HCT116 (cell line): ENCODE measurements around the gene GRIN3B. TPM values are rescaled to one million over a fixed set of nuclear protein-coding genes. Genes with fewer than 3 reads are reported as not detected.
"Not testable (repeated sequence)": the region's sequence is repeated elsewhere in the genome, so short reads cannot be mapped to it uniquely, and the experiment has no call there.

ENCODE experiments used
- ATAC-seq: fragments of 200-7000 bp; cut with Tn5 transposase; 2 replicates; pipeline ENCODE4 v1.9.1; 2020; ENCODE audit warnings: mild to moderate bottlenecking, moderate library complexity
- BruUV-seq: library from RNA; stranded (reverse); fragments of 400-500 nt; replicated peaks from 2 replicates; lab custom pipeline; 2021; lab: Mats Ljungman, UMichigan
- CTCF ChIA-PET: fragments of 300-600 bp; sonication (Branson Sonifier 250); formaldehyde crosslinking; loops from one replicate; lab custom pipeline; 2021; ENCODE audit warnings: antibody characterized with exemption; lab: Charles Lee
- POLR2A ChIA-PET: fragments of 300-600, 350-600 bp; sonication (Branson Sonifier 250); formaldehyde crosslinking; loops from one replicate; lab custom pipeline; 2021; ENCODE audit warnings: antibody characterized with exemption; lab: Charles Lee
- RAD21 ChIA-PET, 2 experiments: fragments of 300-600 bp; sonication (Branson Sonifier 250); formaldehyde crosslinking; loops; one replicate each; lab custom pipeline; 2023; ENCODE audit warnings: low total read pairs in 2 of 2; ENCODE audit not compliant: uncharacterized antibody in 2 of 2, unreplicated experiment in 2 of 2, low non-redundant PET in 1 of 2; lab: Charles Lee
- DNase-seq: peaks from one replicate; pipeline ENCODE4 v3.0.0-alpha.2; 2010; ENCODE audit warnings: low read depth, low spot score
- H2AFZ ChIP-seq: fragments of 200-600 bp; shearing (Covaris generic), sonication (generic); 2 replicates; pipeline ENCODE4 v1.6.1; 2017; ENCODE audit warnings: low read depth, mixed run types, mixed read lengths, antibody characterized with exemption, low read length; ENCODE audit not compliant: poor library complexity, severe bottlenecking
- H3K27ac ChIP-seq: 2 replicates; pipeline ENCODE4 v1.5.1; 2012; ENCODE audit warnings: low read depth, low read length
- H3K27me3 ChIP-seq: fragments of 200-600 bp; sonication (generic); 2 replicates; pipeline ENCODE4 v1.6.1; 2016; ENCODE audit warnings: mixed run types, low read length, mixed read lengths; ENCODE audit not compliant: insufficient read depth
- H3K36me3 ChIP-seq, 2 experiments: fragments of 200-500 bp in 1 of 2; fragments of 200-600 bp in 1 of 2; sonication (Bioruptor generic) in 1 of 2; sonication (generic) in 1 of 2; 2 replicates each; pipeline versions ENCODE4 v1.5.1 to v1.6.1; 2014 to 2016; ENCODE audit warnings: low read length in 2 of 2, inconsistent platforms in 1 of 2, mixed read lengths in 1 of 2, mixed run types in 1 of 2; ENCODE audit not compliant: insufficient read depth in 2 of 2, control insufficient read depth in 1 of 2
- H3K4me1 ChIP-seq, 2 experiments: fragments of 200-600 bp in 1 of 2; sonication (generic) in 1 of 2; 2 replicates each; pipeline versions ENCODE4 v1.5.1 to v1.6.1; 2012 to 2017; ENCODE audit warnings: low read length in 2 of 2, inconsistent platforms in 1 of 2, mild to moderate bottlenecking in 1 of 2, mixed read lengths in 1 of 2, mixed run types in 1 of 2, moderate library complexity in 1 of 2; ENCODE audit not compliant: insufficient read depth in 2 of 2, control insufficient read depth in 1 of 2
- H3K4me2 ChIP-seq: fragments of 200-600 bp; sonication (generic); 2 replicates; pipeline ENCODE4 v1.6.1; 2017; ENCODE audit warnings: mixed run types, low read length, mixed read lengths
- H3K4me3 ChIP-seq, 2 experiments: fragments of 200-600 bp in 1 of 2; sonication (generic) in 1 of 2; replicated peaks in 1 of 2; 2 replicates each; pipeline ENCODE4 v1.5.1; 2011 to 2016; ENCODE audit warnings: low read length in 2 of 2, control low read depth in 1 of 2, low read depth in 1 of 2, mild to moderate bottlenecking in 1 of 2, mixed read lengths in 1 of 2, mixed run types in 1 of 2
- H3K79me2 ChIP-seq: fragments of 200-600 bp; sonication (generic); 2 replicates; pipeline ENCODE4 v1.6.1; 2017; ENCODE audit warnings: mild to moderate bottlenecking, mixed run types, low read length, moderate library complexity, mixed read lengths; ENCODE audit not compliant: insufficient read depth
- H3K9ac ChIP-seq: fragments of 200-600 bp; sonication (generic); 2 replicates; pipeline ENCODE4 v1.6.1; 2016; ENCODE audit warnings: low read length, mixed read lengths
- H3K9me2 ChIP-seq: fragments of 200-600 bp; sonication (generic), shearing (Covaris generic); 2 replicates; pipeline ENCODE4 v1.6.1; 2017; ENCODE audit warnings: mixed run types, mild to moderate bottlenecking, moderate library complexity; ENCODE audit not compliant: insufficient read depth
- H3K9me3 ChIP-seq, 2 experiments: fragments of 200-500 bp in 1 of 2; fragments of 200-600 bp in 1 of 2; sonication (Bioruptor generic) in 1 of 2; sonication (generic) in 1 of 2; 2 replicates each; pipeline ENCODE4 v1.6.1; 2014 to 2017; ENCODE audit warnings: low read length in 2 of 2, mixed read lengths in 2 of 2, inconsistent platforms in 1 of 2, low read depth in 1 of 2, mild to moderate bottlenecking in 1 of 2, mixed run types in 1 of 2, moderate library complexity in 1 of 2; ENCODE audit not compliant: control insufficient read depth in 1 of 2, insufficient read depth in 1 of 2
- H4K20me1 ChIP-seq: fragments of 200-600 bp; sonication (generic), shearing (Covaris generic); 2 replicates; pipeline ENCODE4 v1.6.1; 2017; ENCODE audit warnings: mixed run types, mild to moderate bottlenecking, moderate library complexity; ENCODE audit not compliant: insufficient read depth
- EZH2 ChIP-seq: fragments of 200-600 bp; sonication (generic); IDR thresholded peaks from 2 replicates; pipeline ENCODE4 v1.6.1; 2017; ENCODE audit warnings: antibody characterized with exemption, mixed run types
- FOSL1 ChIP-seq: IDR thresholded peaks from 2 replicates; pipeline ENCODE4 v1.6.1; 2012; ENCODE audit warnings: low read depth
- JUND ChIP-seq: IDR thresholded peaks from 2 replicates; pipeline ENCODE4 v1.6.1; 2012
- YY1 ChIP-seq: IDR thresholded peaks from 2 replicates; pipeline ENCODE4 v1.6.1; 2011; ENCODE audit warnings: low read length, low read depth, moderate library complexity, mild to moderate bottlenecking; ENCODE audit not compliant: insufficient replicate concordance; ENCODE audit errors: extremely low read depth
- intact Hi-C: fragments of 100-400 bp; cut with micrococcal nuclease; formaldehyde crosslinking; loops from 2 replicates; pipeline ENCODE4 v1.10.0; 2022
- total RNA-seq: library from RNA; stranded (reverse); gene quantifications from one replicate; pipeline ENCODE4 v1.2.1, GENCODE V29; 2021; ENCODE audit not compliant: unreplicated experiment
- TF ChIP-seq, protein P1 (sequence below): IDR thresholded peaks from 2 replicates; pipeline ENCODE4 v1.6.1; 2012
- TF ChIP-seq, protein P2 (sequence below): IDR thresholded peaks from 2 replicates; pipeline ENCODE4 v1.6.1; 2012

GRIN3B gene
- total RNA-seq, 1 experiment from 2014 or later = 0.69 TPM

DNA sequence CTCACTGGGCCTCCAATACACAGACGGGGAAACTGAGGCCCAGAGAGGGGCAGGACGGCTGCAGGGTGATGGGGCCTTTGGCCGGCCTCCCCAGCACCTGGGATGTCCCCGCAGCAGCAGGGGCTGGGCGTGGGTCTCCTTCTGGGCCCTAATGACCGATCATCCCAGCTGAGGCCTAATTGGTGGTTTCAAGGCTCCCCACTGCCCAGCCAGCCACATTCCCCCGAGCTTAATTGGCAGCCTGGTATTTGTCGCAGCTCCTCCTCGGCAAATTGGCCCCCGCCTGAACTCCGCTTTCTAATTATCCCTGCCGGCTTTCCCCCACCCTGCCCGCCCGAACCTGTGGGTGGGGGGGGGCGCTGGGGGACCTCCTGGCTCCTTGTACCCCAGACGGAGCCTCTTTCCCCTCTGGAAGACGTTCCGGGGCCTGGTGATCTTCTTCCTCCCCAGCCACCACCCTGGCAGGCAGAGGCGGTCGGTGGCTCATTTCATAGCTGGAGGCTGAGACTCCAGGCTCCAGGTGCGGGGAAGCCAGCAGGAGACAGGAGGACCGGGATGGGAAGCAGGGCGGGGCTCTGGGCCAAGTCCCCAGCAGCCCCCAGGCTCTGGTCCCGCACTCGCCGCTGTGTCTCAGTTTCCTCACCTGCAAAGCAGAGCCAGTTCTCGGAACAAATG is 43.3 kb upstream of the GRIN3B start:
- H3K4me1 ChIP-seq = peaks cover 63 to 94% of the 10 kb centered on the region in 2 experiments
- ChIA-PET CTCF (no interaction called here), RAD21 (interaction anchor here in 1 of 2 experiments (0.6 kb wide), 1 partner anchor 34 kb away, joined by 5 read pairs; no protein-coding TSS in a partner anchor), POLR2A (no interaction called here)
- H2AFZ ChIP-seq = no peak overlapping the region
- peaks cover 18% of the 10 kb centered on the region for H3K79me2 ChIP-seq
- no peaks in the 10 kb centered on the region for H3K9me2 ChIP-seq
- ATAC-seq (peak; percentile 53), DNase-seq (peak; percentile 36)
- no peak for TF ChIP-seq JUND
- TF ChIP-seq YY1 = no peak
- TF ChIP-seq, protein P1, sequence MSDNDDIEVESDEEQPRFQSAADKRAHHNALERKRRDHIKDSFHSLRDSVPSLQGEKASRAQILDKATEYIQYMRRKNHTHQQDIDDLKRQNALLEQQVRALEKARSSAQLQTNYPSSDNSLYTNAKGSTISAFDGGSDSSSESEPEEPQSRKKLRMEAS = no peak
- TF ChIP-seq EZH2 = no peak
- TF ChIP-seq FOSL1 = no peak
- TF ChIP-seq, protein P2, sequence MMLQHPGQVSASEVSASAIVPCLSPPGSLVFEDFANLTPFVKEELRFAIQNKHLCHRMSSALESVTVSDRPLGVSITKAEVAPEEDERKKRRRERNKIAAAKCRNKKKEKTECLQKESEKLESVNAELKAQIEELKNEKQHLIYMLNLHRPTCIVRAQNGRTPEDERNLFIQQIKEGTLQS = no peak
- H4K20me1 ChIP-seq = no peaks in the 10 kb centered on the region
- peak overlapping the region; percentile 91 for H3K4me2 ChIP-seq
- no peaks in the 10 kb centered on the region for H3K36me3 ChIP-seq
- H3K27me3 ChIP-seq = no peaks in the 10 kb centered on the region
- no peaks in the 10 kb centered on the region for H3K9me3 ChIP-seq
- intact Hi-C loops = no loop called here
- no TSS peak for BruUV-seq
- peak overlapping the region; percentile 71 for H3K9ac ChIP-seq
- peak overlapping the region; percentile 80 for H3K27ac ChIP-seq
- H3K4me3 ChIP-seq = peak overlapping the region; percentile 27 to 53

DNA sequence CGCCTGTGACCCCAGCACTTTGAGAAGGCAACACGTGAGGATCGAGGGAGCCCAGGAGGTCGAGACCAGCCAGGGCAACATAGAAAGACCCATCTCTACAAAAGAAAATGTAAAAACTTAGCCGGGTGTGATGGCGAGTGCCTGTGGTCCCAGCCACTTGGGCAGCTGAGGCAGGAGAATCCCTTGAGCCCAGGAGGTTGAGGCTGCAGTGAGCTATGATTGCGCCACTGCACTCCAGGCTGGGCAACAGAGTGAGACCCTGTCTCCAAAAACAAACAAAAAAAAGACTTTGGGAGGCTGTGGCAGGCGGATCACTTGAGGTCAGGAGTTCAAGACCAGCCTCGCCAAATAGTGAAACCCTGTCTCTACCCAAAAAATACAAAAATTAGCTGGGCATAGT is 42.6 kb upstream of the GRIN3B start:
- Histone ChIP-seq H3K27ac (peak overlapping the region; percentile 80), H3K9ac (peak overlapping the region; percentile 71), H3K79me2 (peaks cover 18% of the 10 kb centered on the region; the same call in 1 of the 2 replicates), H3K4me2 (peak overlapping the region; percentile 91), H3K4me1 (peaks cover 62 to 94% of the 10 kb centered on the region in 2 experiments)
- BruUV-seq, ATAC-seq, H3K36me3 ChIP-seq, DNase-seq, H4K20me1 ChIP-seq, H3K9me2 ChIP-seq, H3K27me3 ChIP-seq, H3K9me3 ChIP-seq, POLR2A ChIA-PET, H3K4me3 ChIP-seq, intact Hi-C loops, RAD21 ChIA-PET, CTCF ChIA-PET, H2AFZ ChIP-seq: not testable (repeated sequence)
